NCI-H1930 (cell line): ENCODE data around the gene IPO13.

Experiments used
- DNase-seq, 2 experiments: peaks; one replicate each; lab custom pipeline; 2025; lab: John Stamatoyannopoulos, UW

Gene IPO13

GRCh38 chr1:43931711-43932660, 14.8 kb upstream of the IPO13 start:
- no peak for DNase-seq

GRCh38 chr1:43932786-43933385, 13.9 kb upstream of the IPO13 start:
- no peak for DNase-seq

- DNase-seq: peak; percentile 22 to 36
These were observed 13.2 kb upstream of the IPO13 start, which contains the start of gene ARTN for GRCh38 chr1:43933386-43934100. TSS of gene ARTN (plus strand) at chr1:43933801. CDS start at chr1:43935657, 1,856 bp downstream.

GRCh38 chr1:43934101-43934985, 12.4 kb upstream of the IPO13 start:
- peak; percentile 20 to 60 for DNase-seq

GRCh38 chr1:43934986-43935324, 11.8 kb upstream of the IPO13 start:
- DNase-seq: no peak

GRCh38 chr1:43935711-43936427, 10.9 kb upstream of the IPO13 start:
- DNase-seq: no peak

- DNase-seq: peak in 1 of 2 experiments; percentile 22
These were observed 10.2 kb upstream of the IPO13 start for GRCh38 chr1:43936431-43937151.

- no peak for DNase-seq
These were observed 9.4 kb upstream of the IPO13 start for GRCh38 chr1:43937179-43937865.

GRCh38 chr1:43938383-43938782, 8.4 kb upstream of the IPO13 start:
- no peak for DNase-seq

GRCh38 chr1:43938892-43939587, 7.7 kb upstream of the IPO13 start:
- no peak for DNase-seq

- DNase-seq: no peak
These were observed 4.3 kb upstream of the IPO13 start for GRCh38 chr1:43942411-43942810.

- no peak for DNase-seq
These were observed 1.9 kb upstream of the IPO13 start for GRCh38 chr1:43944860-43945259.

GRCh38 chr1:43945674-43946235, 995 bp upstream of the IPO13 start:
- no peak for DNase-seq

GRCh38 chr1:43947061-43947873, 517 bp downstream of the IPO13 start:
- DNase-seq: no peak

GRCh38 chr1:43947874-43948437, 1.2 kb downstream of the IPO13 start:
- DNase-seq: no peak

- DNase-seq: no peak
These were observed 2.9 kb downstream of the IPO13 start for GRCh38 chr1:43949678-43950077.
